ENCODE data around the gene CCZ1.
"Not testable (repeated sequence)": the region's sequence is repeated elsewhere in the genome, so short reads cannot be mapped to it uniquely, and the experiment has no call there.

GRCh38 chr7:5890244-5890643 is 8.3 kb upstream of the CCZ1 start:
- TF ChIP-seq EZH2 (IDR thresholded peaks at IDR 0.05; ENCODE audit: borderline replicate concordance, insufficient read depth, low read depth, low read length, poor library complexity, severe bottlenecking); CTCF (IDR thresholded peaks at IDR 0.05): not testable (repeated sequence)

Measured in B cell (primary cell).